RKO (cell line): ENCODE results near the gene ABI3.

Experiments used
- DNase-seq: peaks from one replicate; pipeline ENCODE4 v3.0.0-alpha.2; 2016; ENCODE audit warnings: low spot score

The ABI3 gene

DNA sequence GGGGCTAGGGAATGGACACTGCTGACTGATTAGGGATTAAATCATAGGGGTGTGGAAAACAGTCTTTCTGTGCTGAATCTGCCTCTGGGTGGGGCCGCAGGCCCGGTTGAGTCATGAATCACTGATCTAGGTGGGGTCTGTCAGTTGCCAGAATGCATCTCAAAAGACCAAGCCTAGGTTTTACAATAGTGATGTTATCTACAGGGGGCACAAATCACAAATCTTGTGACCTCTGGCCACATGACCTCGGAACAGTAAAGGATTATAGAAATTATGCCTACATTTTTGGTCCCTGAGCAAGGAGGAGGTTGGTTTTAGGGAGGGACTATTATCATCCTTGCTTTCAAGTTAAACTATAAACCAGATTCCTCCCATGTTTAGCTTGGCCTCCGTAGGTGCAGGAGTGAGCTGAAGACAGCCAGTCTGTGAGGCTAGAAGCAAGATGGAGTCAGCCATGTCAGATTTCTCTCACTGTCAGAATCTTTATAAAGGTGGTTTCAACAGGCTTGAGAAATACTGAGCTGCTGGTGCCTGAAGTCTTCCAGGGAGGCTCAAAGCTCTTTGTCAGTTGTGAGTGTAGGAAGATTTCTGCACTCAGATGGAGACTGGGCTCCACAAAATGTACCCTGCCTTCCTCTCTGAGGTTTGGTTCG is 13.0 kb upstream of the ABI3 start:
- DNase-seq: no peak

DNA sequence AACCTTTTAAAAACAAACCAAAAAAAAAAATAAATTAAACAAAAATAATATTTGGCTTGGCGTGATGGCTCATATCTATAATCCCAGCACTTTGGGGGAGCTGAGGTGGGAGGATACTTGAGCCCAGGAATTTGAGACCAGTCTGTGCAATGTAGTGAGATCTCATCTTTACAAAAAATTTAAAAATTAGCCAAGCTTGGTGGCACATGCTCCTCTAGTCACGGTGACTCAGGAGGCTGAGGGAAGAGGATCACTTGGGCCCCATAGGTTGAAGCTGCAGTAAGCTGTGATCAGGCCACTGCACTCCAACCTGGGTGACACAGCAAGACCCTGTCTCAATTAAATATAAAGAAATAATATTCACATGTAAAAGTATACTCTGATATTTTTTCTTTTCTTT is 12.3 kb upstream of the ABI3 start:
- DNase-seq: no peak

GRCh38 chr17:49200423-49201083 is 10.0 kb upstream of the ABI3 start:
- DNase-seq: no peak

DNA sequence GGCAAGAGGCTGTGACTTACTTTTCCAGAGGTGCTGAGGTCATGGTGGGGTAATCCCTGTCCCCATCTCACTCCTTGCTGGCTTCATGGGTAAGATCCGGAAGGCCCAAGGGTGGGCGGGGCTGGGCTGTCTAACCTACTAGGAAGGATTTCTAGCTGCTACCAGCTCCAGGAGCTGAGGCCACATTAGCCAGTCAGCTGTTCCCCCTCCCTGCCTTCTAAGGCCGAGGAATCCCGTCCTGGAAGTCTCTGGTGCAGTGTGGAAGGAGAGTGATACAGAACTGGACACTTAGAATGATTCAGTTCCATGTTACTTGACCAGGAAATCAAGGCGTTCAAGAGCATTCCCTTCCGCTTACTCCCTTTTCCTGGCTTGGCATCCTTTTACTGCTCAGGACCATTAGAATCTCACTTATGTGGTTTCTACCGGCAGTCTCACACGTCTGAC is 9.0 kb upstream of the ABI3 start:
- no peak for DNase-seq

DNA sequence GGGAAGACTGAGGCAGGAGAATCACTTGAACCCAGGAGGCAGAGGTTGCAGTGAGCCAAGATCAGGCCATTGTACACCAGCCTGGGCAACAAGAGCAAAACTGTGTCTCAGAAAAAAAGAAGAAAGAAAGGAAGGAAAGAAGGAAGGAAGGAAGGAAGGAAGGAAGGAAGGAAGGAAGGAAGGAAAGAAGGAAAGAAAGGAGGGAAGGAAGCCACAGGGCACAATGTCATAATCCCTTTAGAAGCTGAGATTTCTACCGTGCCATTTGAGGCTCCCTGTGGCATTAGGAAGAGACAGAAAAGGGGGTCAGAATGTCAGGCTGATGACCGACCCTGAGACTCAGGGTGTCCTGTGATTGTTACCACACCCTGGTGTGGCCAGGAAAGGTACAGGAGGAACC is 6.7 kb upstream of the ABI3 start:
- no peak for DNase-seq

- DNase-seq: no peak
These were observed 6.0 kb upstream of the ABI3 start for GRCh38 chr17:49204516-49204915.

- DNase-seq: no peak
These were observed 1.4 kb upstream of the ABI3 start for GRCh38 chr17:49209061-49209571.

- no peak for DNase-seq
These were observed 2.9 kb downstream of the ABI3 start for GRCh38 chr17:49213399-49213798.

GRCh38 chr17:49213847-49214246 is 3.3 kb downstream of the ABI3 start:
- DNase-seq: no peak

DNA sequence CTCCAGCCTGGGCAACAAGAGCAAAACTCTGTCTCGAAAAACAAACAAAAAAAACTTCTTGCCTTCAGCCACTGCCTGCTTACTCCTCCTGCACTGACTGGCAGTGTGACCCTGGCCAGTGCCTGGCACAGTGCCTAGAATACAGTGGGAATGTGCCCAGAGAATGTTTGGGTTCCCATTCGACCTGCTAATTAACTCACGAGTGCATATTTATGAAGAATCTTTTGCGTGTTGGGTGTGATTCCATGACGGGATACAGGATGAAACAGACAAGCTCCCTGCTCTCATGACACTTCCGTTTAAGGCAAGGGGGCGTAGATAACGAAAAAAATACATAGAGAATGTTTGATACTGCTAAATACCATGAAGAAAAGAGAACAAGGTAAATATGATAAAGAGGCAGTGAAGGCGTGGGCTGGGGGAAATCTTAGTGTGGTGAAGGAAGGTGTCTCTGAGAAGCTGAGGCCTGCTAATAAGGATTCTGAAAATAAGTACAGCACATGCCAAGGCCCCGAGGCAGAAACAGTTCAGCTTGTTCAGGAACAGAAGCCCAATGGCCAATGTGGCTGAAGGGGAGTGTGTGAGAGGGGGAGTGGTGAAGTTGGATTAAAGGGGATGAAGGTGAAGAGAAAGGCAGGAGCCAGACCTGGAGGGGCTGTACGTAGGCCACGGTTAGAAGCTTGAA is 4.3 kb downstream of the ABI3 start:
- no peak for DNase-seq

DNA sequence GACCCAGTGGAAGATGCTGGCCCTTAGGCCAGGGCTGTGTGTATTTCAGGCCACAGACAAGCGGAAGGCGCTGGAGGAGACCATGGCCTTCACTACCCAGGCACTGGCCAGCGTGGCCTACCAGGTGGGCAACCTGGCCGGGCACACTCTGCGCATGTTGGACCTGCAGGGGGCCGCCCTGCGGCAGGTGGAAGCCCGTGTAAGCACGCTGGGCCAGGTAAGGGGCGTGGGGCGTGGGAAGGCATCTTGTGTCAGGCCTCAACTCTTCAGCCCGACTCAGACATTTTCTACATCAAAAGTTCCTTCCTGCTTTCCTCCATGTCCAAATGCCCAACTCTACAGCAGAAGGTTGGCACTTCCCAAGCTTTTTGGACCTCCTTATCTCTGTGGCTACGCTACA is 6.0 kb downstream of the ABI3 start:
- no peak for DNase-seq

DNA sequence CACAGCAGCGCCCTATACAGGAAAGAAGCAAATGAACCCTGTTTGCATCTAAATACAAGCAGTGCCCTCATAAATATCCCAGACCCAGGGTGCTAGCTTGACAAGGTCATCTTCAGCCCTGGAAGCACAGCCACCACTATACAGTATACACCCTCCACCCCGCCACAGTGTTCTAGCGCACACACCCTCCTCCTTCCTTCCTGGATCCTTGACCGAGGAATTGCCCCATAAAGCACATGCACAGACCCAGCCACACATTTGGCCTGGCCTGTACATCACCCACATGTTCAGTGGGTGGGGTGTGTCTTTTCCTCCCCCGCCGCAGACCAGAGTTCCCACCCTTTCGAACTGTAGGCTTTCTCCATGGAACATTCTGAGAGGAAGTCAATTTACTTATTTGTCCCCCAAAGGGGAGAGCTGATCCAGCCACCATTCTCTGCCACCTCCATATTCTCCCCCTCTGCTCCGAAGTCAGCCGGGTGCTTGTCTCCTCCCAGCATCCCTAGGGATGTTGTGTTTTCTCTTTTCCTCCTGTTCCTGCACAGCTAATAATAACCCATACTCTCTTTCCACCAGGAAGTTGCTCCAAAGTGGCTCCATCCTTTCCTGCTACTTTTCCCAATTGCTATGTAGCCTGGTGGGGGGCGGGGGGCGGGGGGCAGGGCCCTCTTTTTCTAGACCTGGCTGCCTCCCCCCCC is 6.6 kb downstream of the ABI3 start:
- DNase-seq: no peak

DNA sequence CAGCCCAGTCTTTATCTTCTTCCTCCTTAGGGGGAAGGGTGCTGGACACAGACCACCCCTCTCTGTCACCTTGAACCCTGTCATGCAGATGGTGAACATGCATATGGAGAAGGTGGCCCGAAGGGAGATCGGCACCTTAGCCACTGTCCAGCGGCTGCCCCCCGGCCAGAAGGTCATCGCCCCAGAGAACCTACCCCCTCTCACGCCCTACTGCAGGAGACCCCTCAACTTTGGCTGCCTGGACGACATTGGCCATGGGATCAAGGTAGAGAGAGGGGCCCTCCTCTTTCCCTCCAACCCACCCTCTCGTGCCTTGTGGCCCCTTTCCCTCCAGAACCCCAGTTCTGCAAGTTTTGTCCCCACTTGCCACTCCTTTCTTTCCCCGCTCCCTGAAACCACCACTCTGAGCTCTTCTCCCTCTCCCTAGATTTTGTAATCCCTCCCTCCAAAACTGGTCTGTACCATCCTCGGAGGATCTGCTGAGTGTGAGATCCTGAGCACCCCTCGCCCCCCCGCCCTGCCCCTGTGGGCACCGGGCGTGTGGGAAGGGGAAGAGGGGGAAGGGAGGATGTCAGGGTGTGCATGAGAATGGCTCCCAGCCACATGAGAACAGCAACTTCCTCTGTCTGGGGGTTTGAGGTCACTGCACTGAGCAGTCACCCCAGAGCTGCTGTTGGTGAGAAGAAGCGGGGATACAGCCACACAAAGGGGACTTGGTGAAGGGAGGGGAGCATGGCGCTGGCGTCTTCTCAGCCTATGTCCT is 7.3 kb downstream of the ABI3 start:
- DNase-seq: no peak

- no peak for DNase-seq
These were observed 8.7 kb downstream of the ABI3 start for GRCh38 chr17:49218941-49219913.

DNA sequence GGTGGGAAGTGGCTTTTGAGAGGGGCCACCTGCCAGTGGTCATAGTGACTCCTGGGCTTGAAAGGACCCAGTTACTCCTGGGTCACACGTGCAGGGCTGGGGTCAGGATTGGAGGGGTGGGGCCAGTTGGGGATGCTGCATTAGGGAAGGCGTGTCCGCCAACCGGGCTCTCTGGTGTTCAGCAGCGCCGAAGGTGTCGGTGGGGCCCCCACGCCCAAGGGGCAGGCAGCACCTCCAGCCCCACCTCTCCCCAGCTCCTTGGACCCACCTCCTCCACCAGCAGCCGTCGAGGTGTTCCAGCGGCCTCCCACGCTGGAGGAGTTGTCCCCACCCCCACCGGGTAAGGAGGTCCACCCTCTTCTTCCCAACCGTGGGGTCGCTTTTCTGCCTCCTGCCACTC is 9.5 kb downstream of the ABI3 start:
- no peak for DNase-seq

GRCh38 chr17:49223168-49223516 is 12.6 kb downstream of the ABI3 start:
- no peak for DNase-seq

DNA sequence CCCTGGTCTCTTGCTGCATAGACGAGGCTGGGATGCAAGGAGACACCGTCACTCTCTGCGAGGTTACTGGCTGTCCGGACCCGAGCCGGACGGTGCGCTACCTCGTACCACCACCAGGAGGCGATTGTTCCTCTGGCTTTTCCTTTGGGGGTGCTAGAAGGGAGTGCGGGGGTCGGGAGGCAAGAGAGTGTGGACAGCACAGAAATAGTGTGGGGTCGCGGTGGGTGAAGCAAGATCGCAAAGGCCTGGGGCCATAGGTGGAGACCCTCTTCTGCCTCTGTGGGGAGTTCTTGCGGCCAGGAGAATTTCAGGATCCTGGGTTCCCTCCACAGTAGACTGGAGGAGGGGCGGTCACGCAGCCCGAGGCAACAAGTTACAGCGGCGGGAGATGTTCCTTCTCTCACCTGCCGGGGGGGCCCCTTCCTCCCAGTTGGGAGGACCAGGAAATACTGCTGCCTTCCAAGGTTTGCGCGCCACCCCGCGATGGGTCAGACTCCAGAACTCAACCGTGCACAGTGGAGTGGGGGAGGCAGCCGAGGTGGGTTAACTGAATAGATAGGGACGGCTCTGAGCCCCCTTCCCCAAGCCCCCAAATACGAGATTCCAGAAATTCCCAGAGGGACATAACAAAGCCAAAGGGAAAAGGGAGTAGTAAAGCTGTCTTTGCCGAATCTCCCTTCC is 13.2 kb downstream of the ABI3 start:
- no peak for DNase-seq

DNA sequence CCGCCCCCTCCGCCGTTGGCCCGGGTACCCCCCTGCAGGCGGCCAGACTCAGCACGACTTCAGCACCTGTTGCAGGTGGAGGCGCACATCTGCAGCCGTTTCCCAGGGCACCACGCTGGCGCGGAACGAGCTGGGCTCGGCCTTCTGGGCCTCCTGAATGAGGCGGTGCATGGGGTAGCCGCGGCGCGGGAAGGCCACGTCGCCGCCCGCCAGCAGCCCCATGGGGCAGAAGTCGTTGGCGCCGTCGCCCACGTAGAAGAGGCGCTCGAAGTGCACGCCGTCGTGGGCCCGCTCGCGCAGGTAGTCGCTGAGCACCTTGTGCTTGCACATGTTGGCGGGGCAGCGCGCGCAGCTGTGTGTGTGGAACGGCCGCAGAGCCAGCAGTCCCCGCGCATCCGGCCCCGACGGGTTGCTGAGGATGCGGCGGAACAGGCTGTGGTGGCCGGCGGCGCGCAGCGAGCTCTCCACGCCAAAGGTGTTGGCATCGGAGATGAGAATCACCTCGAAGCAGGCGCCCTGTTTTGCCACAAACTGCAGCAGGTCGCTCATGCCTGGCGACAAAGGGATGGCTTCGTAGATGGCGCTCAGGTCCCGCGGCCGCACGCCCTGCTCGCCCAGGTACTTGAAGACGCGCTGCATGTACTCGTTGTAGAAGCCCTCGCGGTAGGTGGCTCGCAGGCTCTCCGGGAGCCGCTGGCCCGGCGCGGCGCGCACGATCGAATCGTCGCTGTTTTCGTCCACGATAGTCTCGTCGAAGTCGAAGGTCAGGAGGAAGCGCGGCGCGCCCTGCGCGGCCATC is 13.9 kb downstream of the ABI3 start:
- DNase-seq: no peak

- no peak for DNase-seq
These were observed 14.5 kb downstream of the ABI3 start for GRCh38 chr17:49224997-49225337.
